A549 (cell line): ENCODE measurements around the gene PTPRG. TPM values are rescaled to one million over a fixed set of nuclear protein-coding genes. Genes with fewer than 3 reads are reported as not detected.

Experiments
- ATAC-seq, 2 experiments: fragments of 200-7000 bp in 1 of 2; fragments of >200 bp in 1 of 2; cut with Nextera tagmentation in 1 of 2; cut with Tn5 transposase in 1 of 2; 3 replicates each; pipeline versions ENCODE4 v1.8.0 to v1.9.1; 2018 to 2020; ENCODE audit warnings: mild to moderate bottlenecking in 1 of 2, moderate library complexity in 1 of 2
- CTCF ChIA-PET: fragments of 300-600 bp; sonication (Branson Sonifier 250); formaldehyde crosslinking; extraction: SDS; loops from one replicate; lab custom pipeline; 2021; ENCODE audit warnings: antibody characterized with exemption, inconsistent platforms; lab: Yijun Ruan, JAX
- POLR2A ChIA-PET: fragments of 350-600 bp; formaldehyde crosslinking; extraction: SDS; loops from one replicate; lab custom pipeline; 2021; ENCODE audit warnings: antibody characterized with exemption, inconsistent platforms; lab: Yijun Ruan, JAX
- DNase-seq, 2 experiments: peaks; one replicate each; pipeline versions ENCODE4 v3.0.0 to v3.0.0-alpha.2; 2011 to 2016; ENCODE audit warnings: low read depth in 1 of 2, low spot score in 1 of 2
- FAIRE-seq: peaks from 2 replicates; lab custom pipeline; 2011; peaks lifted over from hg19 to GRCh38; lab: Jason Lieb, UNC
- H3K27ac ChIP-seq, 2 experiments: fragments of >200 bp; sonication (Bioruptor Twin); formaldehyde crosslinking; 3 replicates each; pipeline ENCODE4 v1.5.1; 2016 to 2017
- H3K4me1 ChIP-seq: fragments of >200 bp; sonication (Bioruptor Twin); formaldehyde crosslinking; 3 replicates; pipeline ENCODE4 v1.6.1; 2016
- H3K4me2 ChIP-seq: fragments of >200 bp; sonication (Bioruptor Twin); formaldehyde crosslinking; 3 replicates; pipeline ENCODE4 v1.6.1; 2016
- H3K4me3 ChIP-seq: fragments of >200 bp; sonication (Bioruptor Twin); formaldehyde crosslinking; 3 replicates; pipeline ENCODE4 v1.5.1; 2016
- H3K9me3 ChIP-seq: fragments of >200 bp; sonication (Bioruptor Twin); formaldehyde crosslinking; 3 replicates; pipeline ENCODE4 v1.6.1; 2016
- CHD2 ChIP-seq: fragments of 150-350 bp; IDR thresholded peaks from 2 replicates; pipeline ENCODE4 v1.6.1; 2014; ENCODE audit warnings: low read length; ENCODE audit not compliant: partially characterized antibody
- EHMT2 ChIP-seq: fragments of 200-600 bp; sonication (generic); IDR thresholded peaks from 2 replicates; pipeline ENCODE4 v1.6.1; 2016; ENCODE audit warnings: antibody characterized with exemption, low read depth, mild to moderate bottlenecking, moderate library complexity
- ELK1 ChIP-seq: fragments of 150-350 bp; IDR thresholded peaks from 2 replicates; pipeline ENCODE4 v1.6.1; 2014; ENCODE audit warnings: low read depth, mild to moderate bottlenecking, low read length
- EP300 ChIP-seq, 2 experiments: fragments of >200 bp; sonication (Bioruptor Twin); formaldehyde crosslinking; IDR thresholded peaks; 2 replicates in 1 of 2; 3 replicates in 1 of 2; pipeline ENCODE4 v1.6.1; 2016 to 2017
- FOSB ChIP-seq: fragments of 250-450 bp; sonication (Bioruptor Pico); IDR thresholded peaks from 2 replicates; pipeline ENCODE4 v1.5.0; 2020; ENCODE audit warnings: mild to moderate bottlenecking, moderate library complexity
- JUN ChIP-seq, 2 experiments: fragments of >200 bp; sonication (Bioruptor Twin); formaldehyde crosslinking; IDR thresholded peaks; 2 replicates in 1 of 2; 3 replicates in 1 of 2; pipeline ENCODE4 v1.6.1; 2016 to 2017
- JUNB ChIP-seq: fragments of >200 bp; sonication (Bioruptor Twin); formaldehyde crosslinking; IDR thresholded peaks from 2 replicates; pipeline ENCODE4 v1.6.1; 2016
- KDM5A ChIP-seq: fragments of 200-600 bp; sonication (generic); IDR thresholded peaks from 2 replicates; pipeline ENCODE4 v1.6.1; 2016; ENCODE audit warnings: antibody characterized with exemption, mild to moderate bottlenecking
- MAZ ChIP-seq: fragments of 150-350 bp; IDR thresholded peaks from 2 replicates; pipeline ENCODE4 v1.6.1; 2014; ENCODE audit warnings: antibody characterized with exemption, low read depth, low read length, borderline replicate concordance
- NPAS2 ChIP-seq: fragments of 250-450 bp; sonication (Bioruptor Pico); IDR thresholded peaks from 2 replicates; pipeline ENCODE4 v1.8.0; 2022; ENCODE audit warnings: mild to moderate bottlenecking, moderate library complexity, borderline replicate concordance
- POLR2AphosphoS2 ChIP-seq: conservative IDR thresholded peaks from 2 replicates; pipeline ENCODE4 v1.6.1; 2012; ENCODE audit warnings: low read length, improper control_type of control experiment, inconsistent platforms
- RARB ChIP-seq: fragments of 250-450 bp; sonication (Bioruptor Pico); IDR thresholded peaks from 2 replicates; pipeline ENCODE4 v1.8.0; 2021; ENCODE audit warnings: mild to moderate bottlenecking, moderate library complexity
- RCOR1 ChIP-seq: fragments of 150-350 bp; IDR thresholded peaks from 2 replicates; pipeline ENCODE4 v1.6.1; 2014; ENCODE audit warnings: antibody characterized with exemption, low read length, low read depth
- REST ChIP-seq: fragments of 200-600 bp; sonication (generic); IDR thresholded peaks from 2 replicates; pipeline ENCODE4 v1.6.1; 2016; ENCODE audit warnings: antibody characterized with exemption, mild to moderate bottlenecking, moderate library complexity
- RNF2 ChIP-seq: fragments of 200-600 bp; sonication (generic); IDR thresholded peaks from 2 replicates; pipeline ENCODE4 v1.6.1; 2016; ENCODE audit warnings: low read depth, mild to moderate bottlenecking, antibody characterized with exemption, moderate library complexity, borderline replicate concordance
- TFCP2L1 ChIP-seq: fragments of 250-450 bp; sonication (Bioruptor Pico); IDR thresholded peaks from 2 replicates; pipeline ENCODE4 v1.5.0; 2021; ENCODE audit warnings: mild to moderate bottlenecking
- TP53 ChIP-seq: fragments of 250-450 bp; sonication (Bioruptor Pico); IDR thresholded peaks from 2 replicates; pipeline ENCODE4 v1.5.0; 2021; ENCODE audit warnings: mild to moderate bottlenecking, moderate library complexity
- USF2 ChIP-seq: fragments of 450-650 bp; IDR thresholded peaks from 2 replicates; pipeline ENCODE4 v1.6.1; 2014; ENCODE audit warnings: antibody characterized with exemption
- ZFP36 ChIP-seq: fragments of 450-650 bp; IDR thresholded peaks from 2 replicates; pipeline ENCODE4 v1.6.1; 2014; ENCODE audit warnings: borderline replicate concordance; ENCODE audit not compliant: partially characterized antibody
- WGBS: methylation state at CpG from one replicate; pipeline ENCODE4 v1.1.6; 2017; ENCODE audit errors: missing lambda C conversion rate; 5-methylcytosine and 5-hydroxymethylcytosine counted together
- polyA plus RNA-seq, 4 experiments: library from polyadenylated mRNA; depleted of rRNA in 3 of 4; stranded (reverse); fragments of >200 nt; fragmentation: RNase III in 1 of 4; extraction: RNeasy Plus Mini Kit Qiagen cat#74134 plus additional on column Dnase treatment in 1 of 4; gene quantifications; 2 replicates in 3 of 4; 3 replicates in 1 of 4; pipeline ENCODE4 v1.2.3, GENCODE V29; 2011 to 2017
- TF ChIP-seq, protein P1 (sequence below): IDR thresholded peaks from 2 replicates; pipeline ENCODE4 v1.6.1; 2012
- TF ChIP-seq, protein P2 (sequence below): fragments of 250-450 bp; sonication (Bioruptor Pico); IDR thresholded peaks from 2 replicates; pipeline ENCODE4 v1.5.0; 2021; ENCODE audit warnings: mild to moderate bottlenecking, moderate library complexity, borderline replicate concordance
- TF ChIP-seq, protein P3 (sequence below): fragments of >200 bp; sonication (Bioruptor Twin); formaldehyde crosslinking; IDR thresholded peaks from 3 replicates; pipeline ENCODE4 v1.5.1; 2016

The PTPRG gene
- polyA plus RNA-seq, 2 of the 4 experiments (the other 2 are of a cell fraction) = 4.5 to 4.8 TPM

GRCh38 chr3:62132027-62132602 is 570.7 kb downstream of the PTPRG start (continued):
- TF ChIP-seq TFCP2L1 (CRISPR knock-in tag) = no peak
- TF ChIP-seq CHD2 = no peak
- no peak for TF ChIP-seq USF2
- TF ChIP-seq ZFP36 = no peak
- TF ChIP-seq RNF2 = no peak

DNA sequence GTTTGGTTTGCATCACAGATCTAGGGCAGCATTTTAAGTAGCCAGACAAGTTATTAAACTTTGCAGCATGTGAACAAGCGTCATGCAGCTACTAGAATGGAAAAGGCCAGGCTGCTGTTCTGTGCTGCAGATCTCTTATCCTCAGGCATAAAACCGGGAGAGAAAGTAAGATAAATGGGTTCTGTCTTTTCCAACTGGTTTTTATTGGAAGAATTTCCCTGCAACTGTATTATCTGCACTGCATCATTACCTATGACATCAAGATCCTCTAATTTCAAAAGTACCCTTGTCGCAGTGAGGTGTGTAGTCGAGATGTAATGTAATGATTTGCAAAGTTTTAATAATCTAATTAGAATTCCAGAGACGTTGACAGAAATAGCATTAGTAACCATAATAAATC is 571.6 kb downstream of the PTPRG start:
- DNase-seq = no peak
- ATAC-seq = no peak
- Histone ChIP-seq H3K4me1 (no peaks in the 10 kb centered on the region), H3K4me3 (no peak overlapping the region), H3K9me3 (no peaks in the 10 kb centered on the region), H3K4me2 (no peak overlapping the region), H3K27ac (no peak overlapping the region)
- WGBS = 29% methylated on average over 5 of the region's 5 CpGs
- FAIRE-seq = no peak
- ChIA-PET POLR2A (no interaction called here), CTCF (no interaction called here)
- TF ChIP-seq ELK1 (no peak), MAZ (no peak), REST (no peak), POLR2AphosphoS2 (no peak), TP53 (no peak), KDM5A (no peak), FOSB (CRISPR knock-in tag) (no peak), NPAS2 (CRISPR knock-in tag) (no peak), EP300 (IDR thresholded peaks at IDR 0.05) (no peak), RNF2 (no peak), EHMT2 (no peak), RARB (CRISPR knock-in tag) (no peak), RCOR1 (no peak), JUNB (no peak), JUN (IDR thresholded peaks at IDR 0.05) (no peak)
- TF ChIP-seq, protein P1, sequence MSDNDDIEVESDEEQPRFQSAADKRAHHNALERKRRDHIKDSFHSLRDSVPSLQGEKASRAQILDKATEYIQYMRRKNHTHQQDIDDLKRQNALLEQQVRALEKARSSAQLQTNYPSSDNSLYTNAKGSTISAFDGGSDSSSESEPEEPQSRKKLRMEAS = no peak
- TF ChIP-seq, protein P2, sequence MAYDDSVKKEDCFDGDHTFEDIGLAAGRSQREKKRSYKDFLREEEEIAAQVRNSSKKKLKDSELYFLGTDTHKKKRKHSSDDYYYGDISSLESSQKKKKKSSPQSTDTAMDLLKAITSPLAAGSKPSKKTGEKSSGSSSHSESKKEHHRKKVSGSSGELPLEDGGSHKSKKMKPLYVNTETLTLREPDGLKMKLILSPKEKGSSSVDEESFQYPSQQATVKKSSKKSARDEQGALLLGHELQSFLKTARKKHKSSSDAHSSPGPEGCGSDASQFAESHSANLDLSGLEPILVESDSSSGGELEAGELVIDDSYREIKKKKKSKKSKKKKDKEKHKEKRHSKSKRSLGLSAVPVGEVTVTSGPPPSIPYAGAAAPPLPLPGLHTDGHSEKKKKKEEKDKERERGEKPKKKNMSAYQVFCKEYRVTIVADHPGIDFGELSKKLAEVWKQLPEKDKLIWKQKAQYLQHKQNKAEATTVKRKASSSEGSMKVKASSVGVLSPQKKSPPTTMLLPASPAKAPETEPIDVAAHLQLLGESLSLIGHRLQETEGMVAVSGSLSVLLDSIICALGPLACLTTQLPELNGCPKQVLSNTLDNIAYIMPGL (CRISPR knock-in tag) = no peak
- TF ChIP-seq, protein P3, sequence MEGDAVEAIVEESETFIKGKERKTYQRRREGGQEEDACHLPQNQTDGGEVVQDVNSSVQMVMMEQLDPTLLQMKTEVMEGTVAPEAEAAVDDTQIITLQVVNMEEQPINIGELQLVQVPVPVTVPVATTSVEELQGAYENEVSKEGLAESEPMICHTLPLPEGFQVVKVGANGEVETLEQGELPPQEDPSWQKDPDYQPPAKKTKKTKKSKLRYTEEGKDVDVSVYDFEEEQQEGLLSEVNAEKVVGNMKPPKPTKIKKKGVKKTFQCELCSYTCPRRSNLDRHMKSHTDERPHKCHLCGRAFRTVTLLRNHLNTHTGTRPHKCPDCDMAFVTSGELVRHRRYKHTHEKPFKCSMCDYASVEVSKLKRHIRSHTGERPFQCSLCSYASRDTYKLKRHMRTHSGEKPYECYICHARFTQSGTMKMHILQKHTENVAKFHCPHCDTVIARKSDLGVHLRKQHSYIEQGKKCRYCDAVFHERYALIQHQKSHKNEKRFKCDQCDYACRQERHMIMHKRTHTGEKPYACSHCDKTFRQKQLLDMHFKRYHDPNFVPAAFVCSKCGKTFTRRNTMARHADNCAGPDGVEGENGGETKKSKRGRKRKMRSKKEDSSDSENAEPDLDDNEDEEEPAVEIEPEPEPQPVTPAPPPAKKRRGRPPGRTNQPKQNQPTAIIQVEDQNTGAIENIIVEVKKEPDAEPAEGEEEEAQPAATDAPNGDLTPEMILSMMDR = no peak
